ENCODE measurements around the gene RRM1.

- TF ChIP-seq CTCF (optimal IDR thresholded peaks at IDR 0.05 in 1 of 3, IDR thresholded peaks at IDR 0.05 in 1 of 3, conservative IDR thresholded peaks at IDR 0.05 in 1 of 3; ENCODE audit: extremely low read depth in 1 of 3, insufficient read depth in 2 of 3, low read length in 3 of 3) (no peak), EZH2 (IDR thresholded peaks at IDR 0.05; ENCODE audit: low read length) (no peak)
These were observed 62.0 kb downstream of the RRM1 start for GRCh38 chr11:4156571-4156970.

All from keratinocyte (primary cell).